Astrocyte of the cerebellum (primary cell): Measurements from ENCODE around the gene NIT2.

ENCODE experiments used
- DNase-seq: peaks from one replicate; pipeline ENCODE4 v3.0.0-alpha.2; 2011; ENCODE audit warnings: low read depth
- H3K4me3 ChIP-seq: 2 replicates; pipeline ENCODE4 v1.5.1; 2011; ENCODE audit warnings: mild to moderate bottlenecking, low read depth, low read length, moderate library complexity
- in situ Hi-C: cut with HindIII; loops from 2 replicates; pipeline ENCODE4 v1.10.0; 2017; ENCODE audit warnings: low sequenced_read_pairs
- TF ChIP-seq, protein P1 (sequence below): IDR thresholded peaks from 2 replicates; pipeline ENCODE4 v1.5.1; 2012; ENCODE audit warnings: low read length, low read depth, moderate library complexity, mild to moderate bottlenecking; ENCODE audit errors: missing control alignments

The NIT2 gene

DNA sequence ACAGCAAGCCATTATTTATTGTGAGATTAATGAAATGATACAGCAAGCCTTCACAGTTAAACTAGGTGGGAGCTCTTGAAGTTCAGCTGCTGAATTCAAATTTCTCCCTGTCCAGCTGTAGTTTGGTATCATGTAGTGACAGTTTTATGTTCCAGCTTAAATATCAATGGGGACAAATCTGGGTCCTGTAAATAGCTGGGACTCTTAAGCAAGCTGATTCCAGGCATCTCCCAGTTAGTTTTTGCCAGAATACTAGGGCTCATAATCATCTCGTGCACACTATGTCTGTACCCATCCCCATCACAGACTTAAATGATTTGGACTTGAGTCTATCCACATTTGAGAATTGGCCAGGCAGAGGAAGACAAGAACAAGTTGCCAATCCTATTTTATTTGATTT, 27.9 kb upstream of the NIT2 start:
- TF ChIP-seq, protein P1, sequence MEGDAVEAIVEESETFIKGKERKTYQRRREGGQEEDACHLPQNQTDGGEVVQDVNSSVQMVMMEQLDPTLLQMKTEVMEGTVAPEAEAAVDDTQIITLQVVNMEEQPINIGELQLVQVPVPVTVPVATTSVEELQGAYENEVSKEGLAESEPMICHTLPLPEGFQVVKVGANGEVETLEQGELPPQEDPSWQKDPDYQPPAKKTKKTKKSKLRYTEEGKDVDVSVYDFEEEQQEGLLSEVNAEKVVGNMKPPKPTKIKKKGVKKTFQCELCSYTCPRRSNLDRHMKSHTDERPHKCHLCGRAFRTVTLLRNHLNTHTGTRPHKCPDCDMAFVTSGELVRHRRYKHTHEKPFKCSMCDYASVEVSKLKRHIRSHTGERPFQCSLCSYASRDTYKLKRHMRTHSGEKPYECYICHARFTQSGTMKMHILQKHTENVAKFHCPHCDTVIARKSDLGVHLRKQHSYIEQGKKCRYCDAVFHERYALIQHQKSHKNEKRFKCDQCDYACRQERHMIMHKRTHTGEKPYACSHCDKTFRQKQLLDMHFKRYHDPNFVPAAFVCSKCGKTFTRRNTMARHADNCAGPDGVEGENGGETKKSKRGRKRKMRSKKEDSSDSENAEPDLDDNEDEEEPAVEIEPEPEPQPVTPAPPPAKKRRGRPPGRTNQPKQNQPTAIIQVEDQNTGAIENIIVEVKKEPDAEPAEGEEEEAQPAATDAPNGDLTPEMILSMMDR: no peak
- no peak overlapping the region for H3K4me3 ChIP-seq
- no peak for DNase-seq
- in situ Hi-C loops: no loop called here

DNA sequence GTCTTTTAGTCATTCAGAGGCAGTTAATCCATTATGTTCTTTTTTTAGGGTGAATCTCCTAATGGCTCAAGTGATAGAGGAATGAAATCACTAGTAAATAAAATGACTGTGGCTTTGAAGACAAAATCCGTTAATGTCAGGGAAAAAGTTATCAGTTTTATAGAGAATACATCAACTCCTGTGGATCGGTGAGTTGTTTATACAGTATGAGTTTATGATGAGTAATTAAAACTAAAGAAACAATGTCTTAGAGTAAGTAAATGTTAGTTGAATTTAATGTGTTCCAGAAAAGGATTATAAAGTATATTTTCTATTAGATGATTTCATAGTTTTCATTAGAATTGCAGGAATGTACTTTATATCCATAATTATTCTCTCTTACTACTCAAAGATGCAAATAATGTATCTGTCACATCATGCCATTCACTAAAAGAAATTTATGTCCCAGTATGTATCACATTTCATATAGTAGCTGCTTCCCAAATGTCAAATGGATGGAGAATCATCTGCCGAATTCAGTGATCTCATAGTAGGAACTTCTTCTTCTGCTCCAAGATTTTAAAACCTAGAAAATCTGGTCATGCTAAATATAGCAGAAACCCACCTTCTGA, 24.1 kb upstream of the NIT2 start:
- in situ Hi-C loops: no loop called here
- DNase-seq: no peak
- no peak overlapping the region for H3K4me3 ChIP-seq
- TF ChIP-seq, protein P1: no peak

DNA sequence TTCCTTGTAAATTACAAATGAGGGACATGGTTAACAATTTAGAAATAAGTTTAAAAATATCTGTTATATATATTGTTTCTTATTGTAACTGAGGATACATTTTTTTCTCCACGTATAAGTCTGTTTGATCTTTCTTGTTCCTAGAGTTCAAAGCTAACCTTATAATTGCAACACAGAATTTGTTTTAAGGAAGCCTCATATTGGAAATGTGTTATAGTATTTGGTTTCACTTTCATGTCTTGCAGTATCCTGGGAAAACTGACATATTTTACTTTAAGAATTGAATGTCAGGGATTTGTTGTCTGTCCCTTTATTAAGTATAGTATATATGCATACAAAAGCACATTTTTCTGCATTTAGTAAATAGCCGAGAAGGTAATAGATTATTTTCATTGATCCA, 23.5 kb upstream of the NIT2 start:
- H3K4me3 ChIP-seq: no peak overlapping the region
- in situ Hi-C loops: no loop called here
- TF ChIP-seq, protein P1: no peak
- DNase-seq: no peak

DNA sequence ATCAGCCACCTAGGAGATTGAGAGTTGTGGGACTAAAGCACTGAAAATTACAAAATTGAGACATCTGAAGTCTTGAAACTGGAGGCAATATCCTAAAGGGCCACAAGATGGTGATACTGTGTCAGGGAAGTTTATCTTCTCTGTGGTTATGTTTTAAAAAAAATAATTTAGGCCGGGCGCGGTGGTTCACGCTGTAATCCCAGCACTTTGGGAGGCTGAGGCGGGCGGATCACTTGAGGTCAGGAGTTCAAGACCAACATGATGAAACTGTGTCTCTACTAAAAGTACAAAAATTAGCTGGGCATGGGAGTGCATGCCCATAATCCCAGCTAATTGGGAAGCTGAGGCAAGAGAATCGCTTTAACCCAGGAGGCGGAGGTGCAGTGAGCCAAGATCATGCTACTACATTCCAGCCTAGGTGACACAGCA, 17.9 kb upstream of the NIT2 start:
- in situ Hi-C loops: no loop called here
- no peak overlapping the region for H3K4me3 ChIP-seq
- TF ChIP-seq, protein P1: peak; percentile 65
- peak; percentile 53 for DNase-seq

DNA sequence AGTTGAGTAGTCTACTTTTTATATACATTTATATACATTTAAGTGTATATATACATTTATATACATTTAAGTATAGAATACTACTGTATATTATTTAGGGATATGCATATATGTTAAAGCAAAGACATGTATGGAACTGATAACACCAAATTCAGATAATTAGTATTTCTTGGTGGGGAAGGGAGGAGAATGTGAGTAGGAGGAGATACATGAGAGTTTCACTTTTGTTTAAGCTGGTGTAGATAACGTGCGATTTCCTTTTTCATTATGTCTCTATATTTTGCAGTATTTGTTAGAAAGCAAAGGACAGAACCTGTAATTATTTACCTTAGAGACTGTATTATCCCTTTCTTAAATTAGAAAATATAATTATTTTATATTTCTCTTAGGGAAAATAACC, 16.6 kb upstream of the NIT2 start:
- no peak overlapping the region for H3K4me3 ChIP-seq
- no peak for DNase-seq
- in situ Hi-C loops: no loop called here
- TF ChIP-seq, protein P1: no peak

DNA sequence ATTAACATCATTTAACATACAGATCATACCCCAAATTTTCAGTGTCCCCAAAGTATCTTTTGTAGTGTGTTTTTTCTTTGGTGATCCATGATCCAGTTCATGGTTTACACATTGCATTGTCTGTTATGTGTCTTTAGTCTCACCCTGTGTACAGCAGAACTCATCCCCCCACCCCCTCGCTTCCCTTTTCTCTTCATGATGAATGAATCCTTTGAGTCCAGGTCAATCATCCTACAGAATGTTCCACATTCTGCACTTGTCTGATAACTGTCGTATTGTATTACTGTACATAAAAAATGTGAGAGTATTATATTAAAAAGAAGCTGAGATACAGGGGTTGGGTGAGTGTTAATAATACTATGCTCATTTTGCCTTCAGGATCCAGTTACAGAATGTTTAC, 14.6 kb upstream of the NIT2 start:
- DNase-seq: no peak
- H3K4me3 ChIP-seq: no peak overlapping the region
- TF ChIP-seq, protein P1: no peak
- in situ Hi-C loops: loop anchor here (5.0 kb wide), 1 partner anchor 42 kb away; no protein-coding TSS in a partner anchor
